ENCODE data around the gene GIMAP8.
A peak's percentile ranks its signal among the peaks of the same experiment; 100 is the strongest.
"Not testable (repeated sequence)": the region's sequence is repeated elsewhere in the genome, so short reads cannot be mapped to it uniquely, and the experiment has no call there.

GIMAP8 gene

GRCh38 chr7:150514748-150515222 is 64.4 kb downstream of the GIMAP8 start, which contains the start of gene GIMAP7:
TSS of gene GIMAP7 (plus strand) at chr7:150514872. CDS start at chr7:150519975, 5,103 bp downstream.
- DNase-seq (ENCODE audit: low spot score): peak; percentile 26

GRCh38 chr7:150515248-150516147 is 65.1 kb downstream of the GIMAP8 start:
- peak; percentile 23 for DNase-seq (ENCODE audit: low spot score)

GRCh38 chr7:150516956-150517745 is 66.7 kb downstream of the GIMAP8 start:
- DNase-seq (ENCODE audit: low spot score): peak; percentile 14

- no peak for DNase-seq (ENCODE audit: low spot score)
Observed at GRCh38 chr7:150519310-150519709, 68.9 kb downstream of the GIMAP8 start.

GRCh38 chr7:150520145-150520544 is 69.7 kb downstream of the GIMAP8 start:
- no peak for DNase-seq (ENCODE audit: low spot score)

GRCh38 chr7:150522931-150523330 is 72.5 kb downstream of the GIMAP8 start:
- DNase-seq (ENCODE audit: low spot score): not testable (repeated sequence)

- no peak for DNase-seq (ENCODE audit: low spot score)
Observed at GRCh38 chr7:150524018-150524417, 73.6 kb downstream of the GIMAP8 start.
